K562 (cell line): ENCODE results near the gene CCDC194. TPM values are rescaled to one million over a fixed set of nuclear protein-coding genes. Genes with fewer than 3 reads are reported as not detected.
A peak's percentile ranks its signal among the peaks of the same experiment; 100 is the strongest.

ENCODE experiments used
- ATAC-seq: fragments of 200-7000 bp; cut with Tn5 transposase; 3 replicates; pipeline ENCODE4 v1.9.1; 2020; ENCODE audit warnings: moderate library complexity
- BruUV-seq: library from RNA; stranded (reverse); fragments of 400-500 nt; replicated peaks from 2 replicates; lab custom pipeline; 2021; lab: Mats Ljungman, UMichigan
- CTCF ChIA-PET: fragments of 300-600 bp; formaldehyde crosslinking; extraction: SDS; loops from one replicate; lab custom pipeline; 2021; ENCODE audit warnings: low intra/inter-chr PET ratio; lab: Yijun Ruan, JAX
- POLR2A ChIA-PET: fragments of 300-600, 350-650 bp; sonication (Branson Sonifier 250); formaldehyde crosslinking; extraction: SDS; loops from one replicate; lab custom pipeline; 2021; ENCODE audit warnings: antibody characterized with exemption, inconsistent platforms; lab: Yijun Ruan, JAX
- DNase-seq, 4 experiments: peaks; one replicate each; pipeline versions ENCODE4 v3.0.0 to v3.0.0-alpha.2; 2011 to 2018; ENCODE audit warnings: low spot score in 3 of 4, mixed read lengths in 3 of 4; ENCODE audit errors: extremely low read depth in 1 of 4
- FAIRE-seq: peaks from 2 replicates; lab custom pipeline; 2011; peaks lifted over from hg19 to GRCh38; lab: Jason Lieb, UNC
- H2AFZ ChIP-seq: 2 replicates; pipeline ENCODE4 v1.6.0; 2011; ENCODE audit warnings: low read depth, low read length, control low read depth, inconsistent platforms
- H3K27ac ChIP-seq: fragments of 200-600 bp; 3 replicates; pipeline ENCODE4 v1.8.0; 2011; ENCODE audit warnings: low read depth, mild to moderate bottlenecking, control low read depth, inconsistent platforms, low read length, moderate library complexity, mixed read lengths; ENCODE audit errors: extremely low read depth
- H3K27me3 ChIP-seq, 2 experiments: fragments of 300-600 bp in 1 of 2; 2 replicates in 1 of 2; 3 replicates in 1 of 2; pipeline versions ENCODE4 v1.6.0 to v1.8.0; 2011; ENCODE audit warnings: inconsistent platforms in 2 of 2, low read length in 2 of 2, mild to moderate bottlenecking in 1 of 2, mixed read lengths in 1 of 2, moderate library complexity in 1 of 2; ENCODE audit not compliant: control insufficient read depth in 2 of 2, insufficient read depth in 2 of 2
- H3K36me3 ChIP-seq: fragments of 300-600 bp; 3 replicates; pipeline ENCODE4 v1.8.0; 2011; ENCODE audit warnings: mild to moderate bottlenecking, low read length, inconsistent platforms; ENCODE audit not compliant: control insufficient read depth, insufficient read depth
- H3K4me1 ChIP-seq, 2 experiments: fragments of 200-600 bp in 1 of 2; replicated peaks in 1 of 2; 2 replicates in 1 of 2; 3 replicates in 1 of 2; pipeline versions ENCODE4 v1.5.1 to v1.8.0; 2011; ENCODE audit warnings: inconsistent platforms in 2 of 2, low read length in 2 of 2, mild to moderate bottlenecking in 1 of 2, mixed read lengths in 1 of 2, moderate library complexity in 1 of 2; ENCODE audit not compliant: control insufficient read depth in 2 of 2, insufficient read depth in 2 of 2
- H3K4me2 ChIP-seq: 2 replicates; pipeline ENCODE4 v1.6.1; 2011; ENCODE audit warnings: low read length, control low read depth, inconsistent platforms, mixed read lengths; ENCODE audit not compliant: insufficient read depth
- H3K4me3 ChIP-seq: fragments of 200-600 bp; sonication (generic), shearing (Covaris generic); 2 replicates; pipeline ENCODE4 v1.5.1; 2016; ENCODE audit warnings: control low read depth, inconsistent platforms
- H3K79me2 ChIP-seq: fragments of 200-600 bp; 3 replicates; pipeline ENCODE4 v1.8.0; 2011; ENCODE audit warnings: low read length, inconsistent platforms; ENCODE audit not compliant: control insufficient read depth, insufficient read depth
- H3K9ac ChIP-seq, 2 experiments: 2 replicates each; pipeline versions ENCODE4 v1.6.0 to v1.6.1; 2011; ENCODE audit warnings: low read depth in 2 of 2, low read length in 2 of 2, control low read depth in 1 of 2, inconsistent platforms in 1 of 2, mild to moderate bottlenecking in 1 of 2, mixed read lengths in 1 of 2; ENCODE audit not compliant: insufficient read depth in 1 of 2
- H3K9me1 ChIP-seq: one replicate; pipeline ENCODE4 v1.6.0; 2011; ENCODE audit warnings: inconsistent platforms, mild to moderate bottlenecking, low read length, moderate library complexity; ENCODE audit not compliant: control insufficient read depth, insufficient read depth
- H3K9me3 ChIP-seq: replicated peaks from 2 replicates; pipeline ENCODE4 v1.5.1; 2011; ENCODE audit warnings: low read depth, low read length, inconsistent platforms; ENCODE audit not compliant: control insufficient read depth, insufficient read depth
- H4K20me1 ChIP-seq: replicated peaks from 2 replicates; pipeline ENCODE4 v1.6.1; 2011; ENCODE audit warnings: low read length, inconsistent platforms, mixed read lengths; ENCODE audit not compliant: control insufficient read depth, insufficient read depth
- CXXC5 ChIP-seq: fragments of 250-450 bp; sonication (Bioruptor Pico); IDR thresholded peaks from 2 replicates; pipeline ENCODE4 v1.8.0; 2022; ENCODE audit warnings: inconsistent platforms, mild to moderate bottlenecking, moderate library complexity
- FOXJ2 ChIP-seq: fragments of 200-800 bp; sonication (Bioruptor generic); IDR thresholded peaks from 2 replicates; pipeline ENCODE4 v1.6.1; 2016; ENCODE audit warnings: missing genetic modification characterization, missing compliant biosample characterization
- MED1 ChIP-seq: sonication (generic); formaldehyde crosslinking; IDR thresholded peaks from 2 replicates; pipeline ENCODE4 v1.8.1; 2023; ENCODE audit warnings: missing genetic modification reagents, borderline replicate concordance
- NFIC ChIP-seq: fragments of 450-650 bp; IDR thresholded peaks from 2 replicates; pipeline ENCODE4 v1.6.1; 2017; ENCODE audit warnings: mild to moderate bottlenecking, inconsistent platforms
- NR2C2 ChIP-seq, 2 experiments: fragments of 200-800 bp in 1 of 2; sonication (Bioruptor generic) in 1 of 2; sonication (generic) in 1 of 2; formaldehyde crosslinking in 1 of 2; IDR thresholded peaks; 2 replicates each; pipeline versions ENCODE4 v1.6.1 to v1.8.0; 2016 to 2022; ENCODE audit warnings: mild to moderate bottlenecking in 1 of 2, missing compliant biosample characterization in 1 of 2, missing genetic modification characterization in 1 of 2, missing genetic modification reagents in 1 of 2
- PHTF2 ChIP-seq: fragments of 250-450 bp; sonication (Bioruptor Pico); IDR thresholded peaks from 2 replicates; pipeline ENCODE4 v1.5.0; 2021; ENCODE audit warnings: mild to moderate bottlenecking
- SLC30A9 ChIP-seq: fragments of 250-450 bp; sonication (Bioruptor Pico); IDR thresholded peaks from 2 replicates; pipeline ENCODE4 v1.8.0; 2022; ENCODE audit warnings: mild to moderate bottlenecking, moderate library complexity
- SP1 ChIP-seq: sonication (generic); formaldehyde crosslinking; IDR thresholded peaks from 2 replicates; pipeline ENCODE4 v1.8.1; 2022; ENCODE audit warnings: mild to moderate bottlenecking, missing genetic modification reagents
- TFAP4 ChIP-seq: sonication (generic); formaldehyde crosslinking; IDR thresholded peaks from 2 replicates; pipeline ENCODE4 v1.8.0; 2022; ENCODE audit warnings: missing genetic modification reagents, mild to moderate bottlenecking, moderate library complexity, borderline replicate concordance
- ZBTB33 ChIP-seq: sonication (generic); formaldehyde crosslinking; IDR thresholded peaks from 2 replicates; pipeline ENCODE4 v1.8.1; 2023; ENCODE audit warnings: mild to moderate bottlenecking, missing genetic modification reagents
- ZC3H4 ChIP-seq: sonication (generic); formaldehyde crosslinking; IDR thresholded peaks from 2 replicates; pipeline ENCODE4 v1.9.0; 2021; ENCODE audit warnings: missing genetic modification reagents, borderline replicate concordance
- ZNF780A ChIP-seq: fragments of 250-450 bp; sonication (Bioruptor Pico); IDR thresholded peaks from 2 replicates; pipeline ENCODE4 v1.5.0; 2021; ENCODE audit warnings: mild to moderate bottlenecking
- WGBS: fragments of 100-300 bp; shearing (Covaris generic); methylation state at CpG from one replicate; pipeline ENCODE4 v1.1.6; 2016; ENCODE audit warnings: low coverage, mixed read lengths; ENCODE audit not compliant: insufficient coverage; ENCODE audit errors: missing lambda C conversion rate; 5-methylcytosine and 5-hydroxymethylcytosine counted together
- in situ Hi-C: fragments of 300-500 bp; cut with MboI; formaldehyde crosslinking; loops from 4 replicates; pipeline ENCODE4 v1.15.0; 2018; ENCODE audit warnings: inconsistent platforms, mixed read lengths
- intact Hi-C: fragments of 100-400 bp; cut with micrococcal nuclease; formaldehyde crosslinking; loops from 2 replicates; pipeline ENCODE4 v1.14.2; 2022
- polyA plus RNA-seq, 8 experiments: library from polyadenylated mRNA; depleted of rRNA in 4 of 8; stranded (reverse) in 5 of 8; unstranded in 3 of 8; fragments of >200 nt; fragmentation: Nextera tagmentation in 2 of 8; fragmentation: Illumina TruSeq in 1 of 8; extraction: Ambion mirVana in 2 of 8; extraction: Trizol in 1 of 8; gene quantifications; 2 replicates each; pipeline versions ENCODE4 v1.2.1 to v1.2.3, GENCODE V29; 2011 to 2014; ENCODE audit warnings: inconsistent platforms in 1 of 8, missing spikeins in 1 of 8
- total RNA-seq, 7 experiments: library from RNA; depleted of rRNA in 6 of 7; stranded (reverse); fragments of >200 nt in 6 of 7; fragmentation: Illumina TruSeq in 2 of 7; extraction: Trizol in 2 of 7; gene quantifications; 2 replicates each; pipeline versions ENCODE4 v1.2.1 to v1.2.3, GENCODE V29; 2011 to 2021; ENCODE audit warnings: low replicate concordance in 1 of 7

The CCDC194 gene
- total and polyA plus RNA-seq, 9 of the 15 experiments (the other 6 are each of a cell fraction or from before 2014, with no cell fraction given): 0.13 to 1.3 (median 0.39) TPM; not detected in 3

- Histone ChIP-seq H3K79me2 (peaks cover 62% of the 10 kb centered on the region), H3K9me3 (no peaks in the 10 kb centered on the region), H3K9me1 (no peaks in the 10 kb centered on the region), H3K4me1 (peaks cover 21 to 44% of the 10 kb centered on the region in 2 experiments; a peak in 4 of 5 replicates), H3K4me3 (peak overlapping the region; percentile 53), H3K36me3 (peaks cover 34% of the 10 kb centered on the region; the same call in 2 of the 3 replicates), H2AFZ (no peak overlapping the region), H3K4me2 (peak overlapping the region; percentile 92), H3K27ac (peak overlapping the region; percentile 69; the same call in 2 of the 3 replicates), H3K9ac (peak overlapping the region; percentile 41 to 93; a peak in 3 of 4 replicates), H4K20me1 (0 out of 2 replicates have a peak, but pooled peaks cover 3% of the 10 kb centered on the region), H3K27me3 (no peaks in the 10 kb centered on the region)
- BruUV-seq: TSS peak; percentile 55
- WGBS: 18% methylated on average over 16 of the region's 36 CpGs
- in situ Hi-C loops: no loop called here
- POLR2A ChIA-PET: interaction anchor here (0.5 to 1.0 kb wide), 4 partner anchors 16 to 924 kb away, joined by 3 read pairs; partner anchors contain the start of gene MVB12A
- TF ChIP-seq CXXC5 (CRISPR knock-in tag) (no peak), TFAP4 (CRISPR knock-in tag) (peak; percentile 51; the same call in 1 of the 2 replicates), SLC30A9 (CRISPR knock-in tag) (no peak), SP1 (CRISPR knock-in tag) (peak; percentile 69), ZBTB33 (CRISPR knock-in tag) (no peak), ZC3H4 (CRISPR knock-in tag) (0 out of 2 replicates have a peak, but pooled peaks have one; percentile 21), FOXJ2 (tag) (0 out of 2 replicates have a peak, but pooled peaks have one; percentile 30), NFIC (peak; percentile 88), MED1 (CRISPR knock-in tag) (no peak), NR2C2 (CRISPR knock-in tag; IDR thresholded peaks at IDR 0.05) (0 out of 2 replicates have a peak, but pooled peaks have one; percentile 23), NR2C2 (tag; IDR thresholded peaks at IDR 0.05) (no peak), PHTF2 (peak; percentile 35; the same call in 1 of the 2 replicates), ZNF780A (CRISPR knock-in tag) (no peak)
- intact Hi-C loops: no loop called here
- CTCF ChIA-PET: no interaction called here
- peak; percentile 62 for ATAC-seq
- FAIRE-seq: peak; percentile 46
- DNase-seq: peak; percentile 67 to 98 (median 97)
Measured at GRCh38 chr19:17402982-17403855, 9.2 kb upstream of the CCDC194 start.
